ENCODE measurements around the gene WDR62. TPM values are rescaled to one million over a fixed set of nuclear protein-coding genes. Genes with fewer than 3 reads are reported as not detected.
A peak's percentile ranks its signal among the peaks of the same experiment; 100 is the strongest.

WDR62 gene
- total RNA-seq = 1 to 10 TPM in 2 of 4 donors, under 1 TPM in 2; 0.42 to 2.1 (median 1.4) TPM

- Histone ChIP-seq H3K4me3 (peak within 1 kb of the TSS; percentile 47 to 77 (median 59)), H3K4me1 (peaks cover 0 to 19% (median 8%) of the 10 kb centered on the region in 4 donors), H3K36me3 (no peaks in the 10 kb centered on the region), H3K27me3 (no peaks in the 10 kb centered on the region), H3K9me3 (no peaks in the 10 kb centered on the region), H3K27ac (peak within 1 kb of the TSS; percentile 87 to 93 (median 90))
- TF ChIP-seq EP300 (IDR thresholded peaks at IDR 0.05) = no peak
- TF ChIP-seq POLR2A (IDR thresholded peaks at IDR 0.05) = no peak
- TF ChIP-seq, protein P1, sequence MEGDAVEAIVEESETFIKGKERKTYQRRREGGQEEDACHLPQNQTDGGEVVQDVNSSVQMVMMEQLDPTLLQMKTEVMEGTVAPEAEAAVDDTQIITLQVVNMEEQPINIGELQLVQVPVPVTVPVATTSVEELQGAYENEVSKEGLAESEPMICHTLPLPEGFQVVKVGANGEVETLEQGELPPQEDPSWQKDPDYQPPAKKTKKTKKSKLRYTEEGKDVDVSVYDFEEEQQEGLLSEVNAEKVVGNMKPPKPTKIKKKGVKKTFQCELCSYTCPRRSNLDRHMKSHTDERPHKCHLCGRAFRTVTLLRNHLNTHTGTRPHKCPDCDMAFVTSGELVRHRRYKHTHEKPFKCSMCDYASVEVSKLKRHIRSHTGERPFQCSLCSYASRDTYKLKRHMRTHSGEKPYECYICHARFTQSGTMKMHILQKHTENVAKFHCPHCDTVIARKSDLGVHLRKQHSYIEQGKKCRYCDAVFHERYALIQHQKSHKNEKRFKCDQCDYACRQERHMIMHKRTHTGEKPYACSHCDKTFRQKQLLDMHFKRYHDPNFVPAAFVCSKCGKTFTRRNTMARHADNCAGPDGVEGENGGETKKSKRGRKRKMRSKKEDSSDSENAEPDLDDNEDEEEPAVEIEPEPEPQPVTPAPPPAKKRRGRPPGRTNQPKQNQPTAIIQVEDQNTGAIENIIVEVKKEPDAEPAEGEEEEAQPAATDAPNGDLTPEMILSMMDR (IDR thresholded peaks at IDR 0.05) = no peak
- DNase-seq (ENCODE audit: low spot score in 2 of 2) = peak; percentile 86 to 90
- 1% methylated on average over 67 to 70 of the region's 76 CpGs for WGBS, 2 donors
These were observed at the start of gene WDR62 for GRCh38 chr19:36054733-36055686. WDR62 (plus strand) TSS chr19:36054897; CDS start chr19:36054972, 75 bp downstream.

DNA sequence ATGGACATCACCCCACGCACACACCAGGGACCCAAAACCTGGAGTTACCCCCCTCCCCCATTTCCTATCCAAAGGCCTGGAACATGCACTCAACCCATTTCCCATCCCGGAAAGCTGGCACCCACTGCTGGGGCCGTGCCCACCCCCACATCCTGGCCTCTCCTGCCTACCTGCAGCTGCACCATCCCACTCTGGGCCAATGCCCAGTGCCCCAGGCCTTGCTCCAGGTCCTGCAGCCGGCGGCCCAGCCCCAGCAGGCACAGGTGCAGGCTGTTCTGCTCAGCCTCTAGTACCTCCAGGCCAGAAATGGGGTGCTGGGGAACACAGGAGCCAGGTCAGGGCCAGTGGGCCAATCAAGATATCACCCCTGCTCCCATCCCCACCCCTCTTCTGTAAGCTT is 47.7 kb upstream of the WDR62 start:
- TF ChIP-seq POLR2A (IDR thresholded peaks at IDR 0.05) (no peak), EP300 (IDR thresholded peaks at IDR 0.05) (no peak)
- TF ChIP-seq, protein P1 (IDR thresholded peaks at IDR 0.05) = no peak
- DNase-seq (ENCODE audit: low spot score in 2 of 2) = no peak
- Histone ChIP-seq H3K27ac (no peak overlapping the region), H3K4me1 (peaks cover 0 to 17% (median 12%) of the 10 kb centered on the region in 4 donors), H3K4me3 (no peak overlapping the region), H3K9me3 (no peaks in the 10 kb centered on the region), H3K27me3 (no peaks in the 10 kb centered on the region), H3K36me3 (peaks cover 0 to 19% (median 0%) of the 10 kb centered on the region in 3 donors)
- WGBS, 2 donors = 87 to 93% methylated on average over 3 to 5 of the region's 5 CpGs

- H3K27me3 ChIP-seq = no peaks in the 10 kb centered on the region
- TF ChIP-seq EP300 (IDR thresholded peaks at IDR 0.05) = no peak
- TF ChIP-seq POLR2A (IDR thresholded peaks at IDR 0.05) = no peak
- TF ChIP-seq, protein P1 (IDR thresholded peaks at IDR 0.05) = no peak
- no peaks in the 10 kb centered on the region for H3K9me3 ChIP-seq
- H3K36me3 ChIP-seq = peaks cover 0 to 8% (median 0%) of the 10 kb centered on the region in 3 donors
- WGBS, 2 donors = 50 to 54% methylated on average over 14 to 19 of the region's 19 CpGs
- peak within 1 kb of the TSS; percentile 39 to 88 (median 78) for H3K27ac ChIP-seq
- DNase-seq (ENCODE audit: low spot score in 2 of 2) = no peak
- peaks cover 0 to 26% (median 17%) of the 10 kb centered on the region in 4 donors for H3K4me1 ChIP-seq
- peak within 1 kb of the TSS; percentile 27 to 53 (median 42) for H3K4me3 ChIP-seq
These were observed 46.2 kb upstream of the WDR62 start, which contains the start of gene SYNE4 for GRCh38 chr19:36008336-36008978. SYNE4 (minus strand) TSS chr19:36008813; CDS start chr19:36008681, 132 bp downstream.

- Histone ChIP-seq H3K27ac (peak overlapping the region; percentile 39 to 88 (median 78)), H3K4me1 (peaks cover 0 to 29% (median 20%) of the 10 kb centered on the region in 4 donors), H3K36me3 (peaks cover 0 to under 1% (median 0%) of the 10 kb centered on the region in 3 donors), H3K27me3 (no peaks in the 10 kb centered on the region), H3K4me3 (peak overlapping the region; percentile 27 to 53 (median 42)), H3K9me3 (no peaks in the 10 kb centered on the region)
- peak; percentile 42 to 44 for DNase-seq (ENCODE audit: low spot score in 2 of 2)
- TF ChIP-seq POLR2A (IDR thresholded peaks at IDR 0.05) (peak in 1 of 2 donors; percentile 63), EP300 (IDR thresholded peaks at IDR 0.05) (peak in 1 of 2 donors; percentile 32)
- TF ChIP-seq, protein P1 (IDR thresholded peaks at IDR 0.05) = no peak
- WGBS, 2 donors = 1 to 3% methylated on average over 11 to 46 of the region's 50 CpGs
These were observed 45.5 kb upstream of the WDR62 start for GRCh38 chr19:36009220-36009619.

Measured in tibial nerve (tissue), 4 donors.